Upper lobe of left lung (tissue), 6 donors: ENCODE results near the gene CMPK1. TPM values are rescaled to one million over a fixed set of nuclear protein-coding genes. Genes with fewer than 3 reads are reported as not detected.
"Not testable (repeated sequence)": the region's sequence is repeated elsewhere in the genome, so short reads cannot be mapped to it uniquely, and the experiment has no call there.

ENCODE experiments used
- ATAC-seq, 2 donors: fragments of 200-7000 bp; cut with Tn5 transposase; one replicate each; pipeline ENCODE4 v1.9.1; 2022; ENCODE audit warnings: mild to moderate bottlenecking in 2 of 2, moderate library complexity in 2 of 2; ENCODE audit not compliant: low FRiP score in 2 of 2
- DNase-seq, 2 donors: peaks; one replicate each; pipeline ENCODE4 v3.0.0-alpha.2; 2019 to 2020
- H3K27ac ChIP-seq, 4 donors: fragments of 200-600 bp; sonication (generic); one replicate each; pipeline ENCODE4 v1.5.1; 2016 to 2019
- H3K27me3 ChIP-seq, 4 donors: fragments of 200-600 bp; sonication (generic); one replicate each; pipeline ENCODE4 v1.5.1; 2017 to 2019
- H3K36me3 ChIP-seq, 4 donors: fragments of 200-600 bp; sonication (generic); one replicate each; pipeline ENCODE4 v1.5.1; 2016 to 2019
- H3K4me1 ChIP-seq, 4 donors: fragments of 200-600 bp; sonication (generic); one replicate each; pipeline ENCODE4 v1.5.1; 2018 to 2019
- H3K4me3 ChIP-seq, 4 donors: fragments of 200-600 bp; sonication (generic); one replicate each; pipeline ENCODE4 v1.5.1; 2017 to 2019; ENCODE audit warnings: mild to moderate bottlenecking in 2 of 4, moderate library complexity in 1 of 4
- H3K9me3 ChIP-seq, 4 donors: fragments of 200-600 bp; sonication (generic); one replicate each; pipeline ENCODE4 v1.5.1; 2018 to 2019
- EP300 ChIP-seq, 4 donors: sonication (generic); formaldehyde crosslinking; IDR thresholded peaks; one replicate each; pipeline ENCODE4 v1.5.1; 2017; ENCODE audit warnings: antibody characterized with exemption in 4 of 4, control low read depth in 2 of 4
- POLR2A ChIP-seq, 4 donors: fragments of 450-650 bp; IDR thresholded peaks; one replicate each; pipeline ENCODE4 v1.5.1; 2016 to 2017; ENCODE audit warnings: antibody characterized with exemption in 4 of 4, mild to moderate bottlenecking in 2 of 4
- POLR2AphosphoS5 ChIP-seq, 2 donors: sonication (generic); formaldehyde crosslinking; IDR thresholded peaks; one replicate each; pipeline ENCODE4 v1.5.1; 2017; ENCODE audit warnings: antibody characterized with exemption in 2 of 2
- WGBS, 2 donors: methylation state at CpG; one replicate each; pipeline ENCODE4 v1.1.5; 2017 to 2018; 5-methylcytosine and 5-hydroxymethylcytosine counted together
- total RNA-seq, 6 donors: library from RNA; depleted of rRNA in 4 of 6; stranded (reverse); fragments of >200 nt in 4 of 6; gene quantifications; one replicate each; pipeline versions ENCODE4 v1.1.0 to v1.2.1, GENCODE V29; 2016 to 2021
- TF ChIP-seq, protein P1 (sequence below), 6 experiments: fragments of 450-650 bp in 4 of 6; fragments of 200-600 bp in 2 of 6; sonication (generic) in 2 of 6; IDR thresholded peaks; one replicate each; pipeline ENCODE4 v1.5.1; 2016 to 2019; ENCODE audit warnings: antibody characterized with exemption in 6 of 6
- donor health status: DM: no; HTN: no; CAD: no; lungs with moderate emphysema.
- donor health status: DM: no; HTN: yes; CAD: no; lungs with severe emphysema.

CMPK1 gene
- total RNA-seq, 6 donors from 2014 or later: 36.7 to 134 (median 97.7) TPM

GRCh38 chr1:47337350-47337749 is 3.8 kb downstream of the CMPK1 start:
- Histone ChIP-seq H3K4me3 (no peak overlapping the region), H3K36me3 (no peaks in the 10 kb centered on the region), H3K9me3 (no peaks in the 10 kb centered on the region), H3K27me3 (no peaks in the 10 kb centered on the region), H3K27ac (no peak overlapping the region), H3K4me1 (peaks cover 22 to 35% (median 27%) of the 10 kb centered on the region in 4 donors)
- TF ChIP-seq, protein P1, sequence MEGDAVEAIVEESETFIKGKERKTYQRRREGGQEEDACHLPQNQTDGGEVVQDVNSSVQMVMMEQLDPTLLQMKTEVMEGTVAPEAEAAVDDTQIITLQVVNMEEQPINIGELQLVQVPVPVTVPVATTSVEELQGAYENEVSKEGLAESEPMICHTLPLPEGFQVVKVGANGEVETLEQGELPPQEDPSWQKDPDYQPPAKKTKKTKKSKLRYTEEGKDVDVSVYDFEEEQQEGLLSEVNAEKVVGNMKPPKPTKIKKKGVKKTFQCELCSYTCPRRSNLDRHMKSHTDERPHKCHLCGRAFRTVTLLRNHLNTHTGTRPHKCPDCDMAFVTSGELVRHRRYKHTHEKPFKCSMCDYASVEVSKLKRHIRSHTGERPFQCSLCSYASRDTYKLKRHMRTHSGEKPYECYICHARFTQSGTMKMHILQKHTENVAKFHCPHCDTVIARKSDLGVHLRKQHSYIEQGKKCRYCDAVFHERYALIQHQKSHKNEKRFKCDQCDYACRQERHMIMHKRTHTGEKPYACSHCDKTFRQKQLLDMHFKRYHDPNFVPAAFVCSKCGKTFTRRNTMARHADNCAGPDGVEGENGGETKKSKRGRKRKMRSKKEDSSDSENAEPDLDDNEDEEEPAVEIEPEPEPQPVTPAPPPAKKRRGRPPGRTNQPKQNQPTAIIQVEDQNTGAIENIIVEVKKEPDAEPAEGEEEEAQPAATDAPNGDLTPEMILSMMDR (IDR thresholded peaks at IDR 0.05): no peak
- no peak for TF ChIP-seq POLR2AphosphoS5 (IDR thresholded peaks at IDR 0.05)
- TF ChIP-seq EP300 (IDR thresholded peaks at IDR 0.05): no peak
- TF ChIP-seq POLR2A (IDR thresholded peaks at IDR 0.05): no peak
- 87 to 93% methylated on average over 6 of the region's 6 CpGs for WGBS, 2 donors
- no peak for ATAC-seq
- no peak for DNase-seq

GRCh38 chr1:47338249-47339077 is 4.9 kb downstream of the CMPK1 start:
- DNase-seq: no peak
- no peak for ATAC-seq
- Histone ChIP-seq H3K27me3 (no peaks in the 10 kb centered on the region), H3K4me3 (no peak overlapping the region), H3K4me1 (peaks cover 13 to 25% (median 19%) of the 10 kb centered on the region in 4 donors), H3K27ac (no peak overlapping the region), H3K36me3 (no peaks in the 10 kb centered on the region), H3K9me3 (no peaks in the 10 kb centered on the region)
- TF ChIP-seq POLR2A (IDR thresholded peaks at IDR 0.05): no peak
- no peak for TF ChIP-seq POLR2AphosphoS5 (IDR thresholded peaks at IDR 0.05)
- TF ChIP-seq, protein P1 (IDR thresholded peaks at IDR 0.05): no peak
- no peak for TF ChIP-seq EP300 (IDR thresholded peaks at IDR 0.05)

GRCh38 chr1:47340227-47340626 is 6.6 kb downstream of the CMPK1 start:
- WGBS, 2 donors: 71 to 97% methylated on average over 4 of the region's 4 CpGs
- Histone ChIP-seq H3K27me3 (no peaks in the 10 kb centered on the region), H3K9me3 (no peaks in the 10 kb centered on the region), H3K4me1 (peaks cover 6 to 20% (median 13%) of the 10 kb centered on the region in 4 donors), H3K27ac (no peak overlapping the region), H3K4me3 (no peak overlapping the region), H3K36me3 (no peaks in the 10 kb centered on the region)
- DNase-seq (no peak), ATAC-seq (no peak)
- TF ChIP-seq EP300 (IDR thresholded peaks at IDR 0.05) (no peak), POLR2AphosphoS5 (IDR thresholded peaks at IDR 0.05) (no peak), POLR2A (IDR thresholded peaks at IDR 0.05) (no peak)
- TF ChIP-seq, protein P1 (IDR thresholded peaks at IDR 0.05): no peak

DNA sequence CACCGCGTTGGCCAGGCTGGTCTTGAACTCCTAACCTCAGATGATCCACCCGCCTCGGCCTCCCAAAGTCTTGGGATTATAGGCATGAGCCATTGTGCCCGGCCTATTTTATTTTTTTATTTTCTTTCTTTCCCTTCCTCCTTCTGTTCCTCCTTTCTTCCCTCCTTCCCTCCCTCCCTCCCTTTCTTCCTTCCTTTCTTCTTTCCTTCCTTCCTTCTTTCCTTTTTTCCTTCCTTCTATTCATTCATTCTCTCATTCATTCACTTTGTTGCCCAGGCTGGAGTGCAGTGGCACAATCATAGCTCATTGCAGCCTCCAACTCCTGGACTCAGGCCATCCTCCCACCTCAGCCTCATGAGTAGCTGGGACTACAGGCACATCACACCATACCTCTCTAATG is 13.4 kb downstream of the CMPK1 start:
- not testable (repeated sequence) for H3K36me3 ChIP-seq, H3K27me3 ChIP-seq, H3K9me3 ChIP-seq, ATAC-seq, H3K4me3 ChIP-seq, DNase-seq, H3K4me1 ChIP-seq, H3K27ac ChIP-seq
- WGBS, 2 donors: 97 to 100% methylated on average over 5 of the region's 5 CpGs

GRCh38 chr1:47347735-47348134 is 14.1 kb downstream of the CMPK1 start:
- no peaks in the 10 kb centered on the region for H3K27me3 ChIP-seq
- H3K4me3 ChIP-seq: no peak overlapping the region
- no peaks in the 10 kb centered on the region for H3K9me3 ChIP-seq
- TF ChIP-seq POLR2A (IDR thresholded peaks at IDR 0.05) (no peak), POLR2AphosphoS5 (IDR thresholded peaks at IDR 0.05) (no peak)
- TF ChIP-seq, protein P1 (IDR thresholded peaks at IDR 0.05): no peak
- H3K27ac ChIP-seq: no peak overlapping the region
- peaks cover 0 to 4% (median 0%) of the 10 kb centered on the region in 4 donors for H3K4me1 ChIP-seq
- ATAC-seq (no peak), DNase-seq (no peak)
- WGBS, 2 donors: 95% methylated on average over 9 of the region's 9 CpGs
- peaks cover 0 to 5% (median 1%) of the 10 kb centered on the region in 4 donors for H3K36me3 ChIP-seq
